ENCODE results near the gene SH3BP2.
A peak's percentile ranks its signal among the peaks of the same experiment; 100 is the strongest.

Gene SH3BP2

GRCh38 chr4:2792711-2793585, at the start of gene SH3BP2:
SH3BP2 (plus strand) TSS chr4:2793085; CDS start chr4:2820618, 27,533 bp downstream.
- peak; percentile 74 to 85 for DNase-seq (ENCODE audit: low read depth in 1 of 2, low spot score in 1 of 2)
- no peak for TF ChIP-seq JUND (IDR thresholded peaks at IDR 0.05; ENCODE audit: low read depth)
- in situ Hi-C loops (cut with HindIII; ENCODE audit: low pct_unique_long_range_greater_than_20kb, low sequenced_read_pairs): no loop called here

DNA sequence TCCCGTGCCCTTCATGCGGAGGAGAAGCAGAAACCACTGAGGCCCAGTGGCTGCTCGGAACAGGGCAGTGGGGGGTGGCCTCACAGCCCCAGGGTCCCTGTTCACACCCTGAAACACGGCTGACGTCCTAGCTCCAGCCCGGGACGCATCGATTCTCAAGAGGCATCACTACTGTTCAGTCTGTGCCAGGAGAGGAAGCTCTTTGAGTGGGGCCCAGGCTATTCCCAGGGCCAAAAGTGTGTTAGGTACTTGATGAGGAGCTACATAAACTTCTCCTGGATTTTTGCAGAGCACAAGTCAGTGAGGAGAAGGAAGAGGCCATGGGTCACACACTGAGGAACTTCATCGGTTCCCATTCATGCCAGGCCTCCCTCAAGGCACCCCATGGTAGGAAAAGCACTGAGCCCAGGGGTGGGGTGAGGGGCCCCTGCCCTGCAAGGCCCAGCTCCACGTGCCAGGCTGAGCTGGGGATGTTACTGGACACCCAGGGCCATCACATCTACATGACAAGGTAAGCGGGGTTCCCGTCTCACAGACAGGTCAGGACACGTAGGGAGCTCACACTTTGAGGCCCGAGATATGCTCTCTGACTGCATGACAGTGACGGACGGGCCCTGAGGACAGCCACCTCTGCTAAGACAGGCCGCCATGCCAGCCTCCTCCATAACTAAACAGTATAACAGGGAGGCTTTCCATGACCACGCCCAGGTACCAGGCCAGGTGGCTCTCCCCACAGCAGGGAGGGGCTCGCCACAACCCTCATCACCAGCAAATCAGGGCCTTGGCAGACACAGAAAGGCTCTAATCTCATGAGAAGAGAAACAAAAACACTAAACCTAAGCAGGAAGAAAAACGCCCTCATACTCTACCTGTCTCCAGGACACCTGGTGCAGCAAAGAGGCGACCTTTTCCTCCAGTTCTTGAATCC, 49.1 kb upstream of the SH3BP2 start:
- DNase-seq (ENCODE audit: low read depth in 1 of 2, low spot score in 1 of 2): no peak
- in situ Hi-C loops (cut with HindIII; ENCODE audit: low pct_unique_long_range_greater_than_20kb, low sequenced_read_pairs): no loop called here
- no peak for TF ChIP-seq JUND (IDR thresholded peaks at IDR 0.05; ENCODE audit: low read depth)

GRCh38 chr4:2744576-2745270, 48.2 kb upstream of the SH3BP2 start:
- no peak for DNase-seq (ENCODE audit: low read depth in 1 of 2, low spot score in 1 of 2)
- in situ Hi-C loops (cut with HindIII; ENCODE audit: low pct_unique_long_range_greater_than_20kb, low sequenced_read_pairs): no loop called here
- no peak for TF ChIP-seq JUND (IDR thresholded peaks at IDR 0.05; ENCODE audit: low read depth)

DNA sequence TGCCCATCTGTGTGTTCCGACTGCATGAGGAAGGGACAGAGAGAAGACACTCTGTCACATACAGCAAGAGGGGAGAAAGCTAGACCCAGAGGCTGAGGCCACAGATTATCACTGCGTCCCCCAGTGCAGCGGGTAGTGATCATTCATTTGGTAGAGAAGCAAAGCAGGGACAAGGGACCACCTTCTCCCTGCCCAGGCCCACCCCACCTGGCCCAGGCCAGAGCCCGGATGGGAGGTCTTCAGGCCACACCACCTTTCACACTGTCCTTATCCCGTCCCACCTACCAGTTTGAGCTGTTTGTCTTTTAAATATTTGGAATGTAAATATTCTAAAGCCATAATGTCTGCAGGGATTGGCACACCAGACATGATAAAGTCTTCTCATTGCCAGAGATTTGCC, 47.4 kb upstream of the SH3BP2 start:
- no peak for DNase-seq (ENCODE audit: low read depth in 1 of 2, low spot score in 1 of 2)
- TF ChIP-seq JUND (IDR thresholded peaks at IDR 0.05; ENCODE audit: low read depth): no peak
- in situ Hi-C loops (cut with HindIII; ENCODE audit: low pct_unique_long_range_greater_than_20kb, low sequenced_read_pairs): no loop called here

DNA sequence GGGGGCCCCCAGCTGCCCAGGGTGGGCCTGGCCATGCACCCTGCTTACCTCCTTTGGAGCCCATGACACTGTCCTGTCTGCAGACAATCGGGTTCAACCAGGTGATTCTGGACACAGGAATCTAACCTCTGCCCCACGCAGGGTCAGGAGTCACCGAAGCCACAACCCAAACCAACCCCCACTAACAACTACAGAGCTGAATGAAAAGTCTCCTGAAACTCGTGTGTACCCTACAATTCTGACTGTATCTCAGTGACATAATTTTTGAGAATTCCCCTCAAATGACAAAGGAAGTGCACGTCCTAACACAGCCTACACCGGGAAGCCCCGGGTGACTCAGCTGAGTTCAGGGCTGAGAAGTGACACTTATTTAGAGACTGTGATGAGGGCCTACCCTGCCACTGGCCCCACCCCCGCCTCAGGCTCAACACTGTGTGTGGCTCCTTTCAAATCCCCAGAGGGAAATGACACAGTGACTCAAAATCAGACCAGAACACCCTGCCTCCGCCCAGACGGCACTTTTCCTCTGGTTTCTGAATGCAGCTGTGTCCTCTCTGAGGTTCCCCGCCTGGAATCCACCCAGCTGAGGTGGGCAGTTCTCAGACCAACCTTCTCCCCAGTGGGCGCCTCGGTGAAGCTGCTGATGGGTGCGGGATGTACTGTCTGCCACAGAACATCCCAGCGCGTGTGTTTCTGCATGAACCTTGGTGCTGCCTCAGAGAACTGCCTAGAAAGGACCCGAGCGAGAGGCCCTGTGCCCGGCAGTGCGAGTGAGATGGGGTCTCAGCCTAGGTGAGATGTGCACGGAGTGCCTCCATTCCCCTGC, 46.7 kb upstream of the SH3BP2 start:
- no peak for DNase-seq (ENCODE audit: low read depth in 1 of 2, low spot score in 1 of 2)
- in situ Hi-C loops (cut with HindIII; ENCODE audit: low pct_unique_long_range_greater_than_20kb, low sequenced_read_pairs): no loop called here
- no peak for TF ChIP-seq JUND (IDR thresholded peaks at IDR 0.05; ENCODE audit: low read depth)

DNA sequence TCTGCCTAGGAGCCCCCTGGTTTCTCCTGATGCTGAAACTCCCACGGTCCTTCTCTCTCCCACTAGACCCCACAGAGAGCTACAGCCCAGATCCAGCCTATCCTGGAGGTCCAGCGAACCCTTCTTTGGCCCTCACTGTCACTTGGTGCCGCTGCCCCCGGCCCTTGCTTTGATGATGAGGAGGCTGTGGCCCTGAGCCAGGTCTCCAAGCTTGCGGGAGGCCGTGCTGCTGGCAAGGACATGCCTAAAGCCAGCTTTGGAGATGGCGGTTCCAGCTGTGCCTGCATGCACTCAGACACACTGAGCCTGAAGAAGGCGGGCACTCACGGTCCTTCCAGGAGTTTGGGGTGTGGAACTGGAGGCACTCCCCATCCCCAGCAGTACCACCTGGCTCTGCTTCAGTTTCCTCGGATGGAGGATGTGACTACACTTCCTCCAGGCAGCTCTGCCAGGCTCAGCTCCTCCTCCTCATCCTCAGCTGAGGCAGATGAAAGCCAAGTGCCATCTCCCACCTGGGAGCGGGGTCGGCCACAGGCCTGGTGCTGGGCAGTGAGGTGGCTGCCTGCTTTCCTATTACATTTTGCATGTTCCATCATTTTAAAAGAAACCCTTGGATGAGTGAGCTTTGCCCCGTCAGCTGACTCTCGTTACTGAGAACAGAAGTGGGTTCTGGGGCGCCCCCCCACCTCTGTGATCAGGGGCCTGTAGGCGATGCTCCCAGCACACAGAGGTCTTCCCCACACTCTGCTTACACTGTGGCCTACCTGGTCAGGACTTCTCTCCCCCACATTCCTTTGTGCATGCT, 45.8 kb upstream of the SH3BP2 start:
- in situ Hi-C loops (cut with HindIII; ENCODE audit: low pct_unique_long_range_greater_than_20kb, low sequenced_read_pairs): no loop called here
- no peak for DNase-seq (ENCODE audit: low read depth in 1 of 2, low spot score in 1 of 2)
- no peak for TF ChIP-seq JUND (IDR thresholded peaks at IDR 0.05; ENCODE audit: low read depth)

- no peak for DNase-seq (ENCODE audit: low read depth in 1 of 2, low spot score in 1 of 2)
- in situ Hi-C loops (cut with HindIII; ENCODE audit: low pct_unique_long_range_greater_than_20kb, low sequenced_read_pairs): no loop called here
- no peak for TF ChIP-seq JUND (IDR thresholded peaks at IDR 0.05; ENCODE audit: low read depth)
Observed at GRCh38 chr4:2750719-2751605, 41.9 kb upstream of the SH3BP2 start.

DNA sequence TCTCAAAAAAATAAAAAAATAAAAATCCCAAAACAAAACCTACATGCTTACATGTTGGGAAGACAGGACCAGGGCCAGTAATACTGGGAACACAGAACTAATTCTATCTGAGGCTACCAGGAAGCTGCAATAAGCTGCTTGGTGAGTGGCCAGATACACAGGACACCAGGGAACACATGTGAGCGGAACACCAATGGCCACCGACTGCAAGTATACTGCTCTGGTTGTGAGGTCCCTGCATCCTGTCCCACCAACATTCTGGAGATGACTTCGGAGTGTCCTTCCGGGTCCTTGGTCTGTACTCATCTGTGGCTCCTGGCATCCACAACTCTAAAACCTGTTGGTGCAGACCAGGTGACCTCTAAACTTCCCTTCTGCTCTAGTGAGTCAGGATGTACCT, 39.4 kb upstream of the SH3BP2 start:
- no peak for TF ChIP-seq JUND (IDR thresholded peaks at IDR 0.05; ENCODE audit: low read depth)
- in situ Hi-C loops (cut with HindIII; ENCODE audit: low pct_unique_long_range_greater_than_20kb, low sequenced_read_pairs): no loop called here
- peak; percentile 39 to 50 for DNase-seq (ENCODE audit: low read depth in 1 of 2, low spot score in 1 of 2)

DNA sequence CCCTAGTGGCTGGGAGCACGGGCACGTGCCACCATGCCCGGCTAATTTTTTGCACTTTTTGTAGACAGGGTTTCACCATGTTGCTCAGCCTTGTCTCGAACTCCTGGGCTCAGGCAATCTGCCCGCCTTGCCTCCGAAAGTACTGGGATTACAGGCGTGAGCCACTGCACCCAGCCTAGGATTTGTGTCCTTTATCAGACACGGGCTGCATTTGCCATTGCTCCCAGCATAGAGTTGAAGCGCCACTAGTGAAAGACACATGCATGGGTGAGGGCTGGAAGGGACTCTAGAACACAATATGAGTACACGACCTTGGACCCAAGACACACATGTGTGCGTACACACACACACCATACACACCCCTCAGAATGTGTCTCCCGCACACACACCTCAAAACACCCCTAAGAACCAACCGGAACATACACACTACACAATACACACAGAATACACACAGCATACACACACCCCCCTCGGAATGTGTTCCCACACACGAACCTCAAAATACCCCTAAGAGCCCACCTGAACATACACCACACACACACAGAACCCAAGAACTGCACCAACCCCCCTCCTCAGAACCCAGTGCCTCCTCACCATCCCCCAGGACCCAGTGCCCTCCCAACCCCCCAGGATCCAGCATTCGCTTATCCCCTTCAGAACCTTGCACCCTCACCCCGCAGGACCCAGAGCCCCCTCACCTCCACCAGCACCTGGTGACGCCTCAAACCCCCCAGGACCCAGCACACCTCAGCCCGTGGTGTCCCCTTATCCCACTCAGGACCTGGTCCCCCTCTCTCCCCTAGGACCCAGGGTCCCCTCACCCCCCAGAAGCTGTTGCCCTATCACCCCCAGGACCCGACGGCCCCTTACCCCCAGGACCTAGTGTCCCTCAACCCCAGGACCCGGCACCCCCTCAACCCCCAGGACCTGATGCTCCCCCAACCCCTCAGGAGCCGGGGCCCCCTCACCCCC, 37.8 kb upstream of the SH3BP2 start:
- in situ Hi-C loops (cut with HindIII; ENCODE audit: low pct_unique_long_range_greater_than_20kb, low sequenced_read_pairs): no loop called here
- DNase-seq (ENCODE audit: low read depth in 1 of 2, low spot score in 1 of 2): no peak
- no peak for TF ChIP-seq JUND (IDR thresholded peaks at IDR 0.05; ENCODE audit: low read depth)

Data from T47D (cell line).